ENCODE results near the gene RAPGEF4.

The RAPGEF4 gene

GRCh38 chr2:172711110-172711509 is 24.5 kb upstream of the RAPGEF4 start:
- TF ChIP-seq, protein P1, sequence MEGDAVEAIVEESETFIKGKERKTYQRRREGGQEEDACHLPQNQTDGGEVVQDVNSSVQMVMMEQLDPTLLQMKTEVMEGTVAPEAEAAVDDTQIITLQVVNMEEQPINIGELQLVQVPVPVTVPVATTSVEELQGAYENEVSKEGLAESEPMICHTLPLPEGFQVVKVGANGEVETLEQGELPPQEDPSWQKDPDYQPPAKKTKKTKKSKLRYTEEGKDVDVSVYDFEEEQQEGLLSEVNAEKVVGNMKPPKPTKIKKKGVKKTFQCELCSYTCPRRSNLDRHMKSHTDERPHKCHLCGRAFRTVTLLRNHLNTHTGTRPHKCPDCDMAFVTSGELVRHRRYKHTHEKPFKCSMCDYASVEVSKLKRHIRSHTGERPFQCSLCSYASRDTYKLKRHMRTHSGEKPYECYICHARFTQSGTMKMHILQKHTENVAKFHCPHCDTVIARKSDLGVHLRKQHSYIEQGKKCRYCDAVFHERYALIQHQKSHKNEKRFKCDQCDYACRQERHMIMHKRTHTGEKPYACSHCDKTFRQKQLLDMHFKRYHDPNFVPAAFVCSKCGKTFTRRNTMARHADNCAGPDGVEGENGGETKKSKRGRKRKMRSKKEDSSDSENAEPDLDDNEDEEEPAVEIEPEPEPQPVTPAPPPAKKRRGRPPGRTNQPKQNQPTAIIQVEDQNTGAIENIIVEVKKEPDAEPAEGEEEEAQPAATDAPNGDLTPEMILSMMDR (IDR thresholded peaks at IDR 0.05; ENCODE audit: low read depth, low read length), result no peak
- in situ Hi-C loops (cut with HindIII; ENCODE audit: low sequenced_read_pairs), result no loop called here
- no peak for DNase-seq (ENCODE audit: low read depth, low spot score)

GRCh38 chr2:172712251-172712650 is 23.4 kb upstream of the RAPGEF4 start:
- H3K4me3 ChIP-seq (ENCODE audit: low read depth, low read length), result no peak overlapping the region
- TF ChIP-seq, protein P1 (IDR thresholded peaks at IDR 0.05; ENCODE audit: low read depth, low read length), result no peak
- DNase-seq (ENCODE audit: low read depth, low spot score), result no peak
- in situ Hi-C loops (cut with HindIII; ENCODE audit: low sequenced_read_pairs), result no loop called here

More at GRCh38 chr2:172711110-172711509, 24.5 kb upstream of the RAPGEF4 start:
- H3K4me3 ChIP-seq (ENCODE audit: low read depth, low read length), result no peak overlapping the region

GRCh38 chr2:172713365-172713875 is 22.2 kb upstream of the RAPGEF4 start:
- DNase-seq (ENCODE audit: low read depth, low spot score), result no peak
- in situ Hi-C loops (cut with HindIII; ENCODE audit: low sequenced_read_pairs), result no loop called here
- TF ChIP-seq, protein P1 (IDR thresholded peaks at IDR 0.05; ENCODE audit: low read depth, low read length), result no peak

GRCh38 chr2:172722481-172722880 is 13.2 kb upstream of the RAPGEF4 start:
- DNase-seq (ENCODE audit: low read depth, low spot score), result peak; percentile 33
- in situ Hi-C loops (cut with HindIII; ENCODE audit: low sequenced_read_pairs), result no loop called here
- TF ChIP-seq, protein P1 (IDR thresholded peaks at IDR 0.05; ENCODE audit: low read depth, low read length), result no peak
- no peak overlapping the region for H3K4me3 ChIP-seq (ENCODE audit: low read depth, low read length)

More at GRCh38 chr2:172713365-172713875, 22.2 kb upstream of the RAPGEF4 start:
- H3K4me3 ChIP-seq (ENCODE audit: low read depth, low read length), result no peak overlapping the region

- in situ Hi-C loops (cut with HindIII; ENCODE audit: low sequenced_read_pairs), result no loop called here
- H3K4me3 ChIP-seq (ENCODE audit: low read depth, low read length), result no peak overlapping the region
- DNase-seq (ENCODE audit: low read depth, low spot score), result no peak
- TF ChIP-seq, protein P1 (IDR thresholded peaks at IDR 0.05; ENCODE audit: low read depth, low read length), result no peak
Measured at GRCh38 chr2:172723286-172723685, 12.4 kb upstream of the RAPGEF4 start.

DNA sequence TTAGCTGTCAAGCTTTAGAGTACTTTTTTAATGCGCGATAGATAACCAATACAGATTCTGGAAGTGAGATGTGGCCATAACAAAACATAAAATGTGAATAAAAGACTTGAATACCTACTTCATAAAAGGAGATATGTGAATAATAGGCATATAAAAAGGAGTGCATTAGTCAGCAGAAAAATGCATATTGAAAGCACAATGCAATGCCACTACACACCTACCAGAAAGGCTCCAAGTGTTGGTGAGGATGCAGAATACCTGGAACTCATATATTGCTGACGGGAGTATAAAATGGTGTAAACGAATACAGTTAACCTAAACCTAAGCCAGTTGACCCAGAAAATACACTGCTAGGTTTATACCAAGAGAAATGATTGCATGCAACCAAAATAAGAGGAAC is 10.9 kb upstream of the RAPGEF4 start:
- in situ Hi-C loops (cut with HindIII; ENCODE audit: low sequenced_read_pairs), result no loop called here
- no peak for DNase-seq (ENCODE audit: low read depth, low spot score)
- H3K4me3 ChIP-seq (ENCODE audit: low read depth, low read length), result no peak overlapping the region
- TF ChIP-seq, protein P1 (IDR thresholded peaks at IDR 0.05; ENCODE audit: low read depth, low read length), result no peak
